HL-60 (cell line): ENCODE results near the gene DCAF11.
"Not testable (repeated sequence)": the region's sequence is repeated elsewhere in the genome, so short reads cannot be mapped to it uniquely, and the experiment has no call there.

Experiments
- DNase-seq, 2 experiments: peaks; one replicate each; pipeline ENCODE4 v3.0.0-alpha.2; 2010 to 2020; ENCODE audit warnings: low read depth in 1 of 2, low spot score in 1 of 2
- H3K27ac ChIP-seq: fragments of 250-450 bp; sonication (Bioruptor Pico); replicated peaks from 2 replicates; pipeline ENCODE4 v1.5.1; 2020; ENCODE audit warnings: mild to moderate bottlenecking, moderate library complexity
- H3K27me3 ChIP-seq: fragments of 250-450 bp; sonication (Bioruptor Pico); 2 replicates; pipeline ENCODE4 v1.5.1; 2021; ENCODE audit warnings: mild to moderate bottlenecking, moderate library complexity; ENCODE audit not compliant: insufficient read depth, poor library complexity, severe bottlenecking
- H3K4me3 ChIP-seq: replicated peaks from 2 replicates; pipeline ENCODE4 v1.5.1; 2011; ENCODE audit warnings: mild to moderate bottlenecking, control low read depth, low read length; ENCODE audit not compliant: insufficient read depth
- GABPA ChIP-seq: IDR thresholded peaks from 2 replicates; pipeline ENCODE4 v1.6.1; 2012; ENCODE audit warnings: low read depth
- POLR2AphosphoS5 ChIP-seq: IDR thresholded peaks from 2 replicates; pipeline ENCODE4 v1.6.1; 2012; ENCODE audit warnings: low read depth
- SPI1 ChIP-seq: IDR thresholded peaks from 2 replicates; pipeline ENCODE4 v1.6.1; 2012; ENCODE audit warnings: low read depth, mild to moderate bottlenecking, borderline replicate concordance
- TF ChIP-seq, protein P1 (sequence below): IDR thresholded peaks from 2 replicates; pipeline ENCODE4 v1.6.1; 2012; ENCODE audit warnings: low read depth; ENCODE audit not compliant: insufficient replicate concordance
- TF ChIP-seq, protein P2 (sequence below): IDR thresholded peaks from one replicate; pipeline ENCODE4 v1.5.1; 2011; ENCODE audit warnings: low read length, control low read depth, inconsistent platforms; ENCODE audit not compliant: insufficient read depth

The DCAF11 gene

DNA sequence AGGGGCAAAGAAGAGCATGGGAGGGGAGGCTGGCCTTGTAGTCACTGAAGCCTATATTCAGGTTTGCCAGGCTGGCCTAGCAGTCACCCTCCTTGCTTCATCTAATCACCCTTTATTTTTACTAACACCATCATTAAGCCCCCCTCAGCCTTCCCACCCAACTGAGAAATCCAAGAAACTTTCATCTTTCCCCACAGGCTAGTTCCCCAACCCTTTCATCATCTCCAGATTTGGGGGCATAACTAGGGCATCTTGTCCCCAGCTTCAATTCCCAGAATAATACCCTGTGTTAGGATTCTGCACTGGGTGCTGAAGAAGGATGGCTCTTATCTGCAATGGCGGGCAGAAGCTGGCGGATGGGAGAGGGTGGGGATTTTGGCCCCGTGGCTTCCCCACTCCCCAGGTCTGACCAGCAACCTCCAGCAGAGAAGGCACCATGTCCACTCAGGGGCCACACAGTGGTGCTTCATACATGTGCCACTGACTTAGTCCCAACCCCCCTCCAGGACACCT lies 13.5 kb upstream of the DCAF11 start:
- no peak overlapping the region for H3K4me3 ChIP-seq
- H3K27ac ChIP-seq, result no peak overlapping the region
- TF ChIP-seq SPI1, result no peak
- TF ChIP-seq, protein P1, sequence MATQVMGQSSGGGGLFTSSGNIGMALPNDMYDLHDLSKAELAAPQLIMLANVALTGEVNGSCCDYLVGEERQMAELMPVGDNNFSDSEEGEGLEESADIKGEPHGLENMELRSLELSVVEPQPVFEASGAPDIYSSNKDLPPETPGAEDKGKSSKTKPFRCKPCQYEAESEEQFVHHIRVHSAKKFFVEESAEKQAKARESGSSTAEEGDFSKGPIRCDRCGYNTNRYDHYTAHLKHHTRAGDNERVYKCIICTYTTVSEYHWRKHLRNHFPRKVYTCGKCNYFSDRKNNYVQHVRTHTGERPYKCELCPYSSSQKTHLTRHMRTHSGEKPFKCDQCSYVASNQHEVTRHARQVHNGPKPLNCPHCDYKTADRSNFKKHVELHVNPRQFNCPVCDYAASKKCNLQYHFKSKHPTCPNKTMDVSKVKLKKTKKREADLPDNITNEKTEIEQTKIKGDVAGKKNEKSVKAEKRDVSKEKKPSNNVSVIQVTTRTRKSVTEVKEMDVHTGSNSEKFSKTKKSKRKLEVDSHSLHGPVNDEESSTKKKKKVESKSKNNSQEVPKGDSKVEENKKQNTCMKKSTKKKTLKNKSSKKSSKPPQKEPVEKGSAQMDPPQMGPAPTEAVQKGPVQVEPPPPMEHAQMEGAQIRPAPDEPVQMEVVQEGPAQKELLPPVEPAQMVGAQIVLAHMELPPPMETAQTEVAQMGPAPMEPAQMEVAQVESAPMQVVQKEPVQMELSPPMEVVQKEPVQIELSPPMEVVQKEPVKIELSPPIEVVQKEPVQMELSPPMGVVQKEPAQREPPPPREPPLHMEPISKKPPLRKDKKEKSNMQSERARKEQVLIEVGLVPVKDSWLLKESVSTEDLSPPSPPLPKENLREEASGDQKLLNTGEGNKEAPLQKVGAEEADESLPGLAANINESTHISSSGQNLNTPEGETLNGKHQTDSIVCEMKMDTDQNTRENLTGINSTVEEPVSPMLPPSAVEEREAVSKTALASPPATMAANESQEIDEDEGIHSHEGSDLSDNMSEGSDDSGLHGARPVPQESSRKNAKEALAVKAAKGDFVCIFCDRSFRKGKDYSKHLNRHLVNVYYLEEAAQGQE, result no peak
- TF ChIP-seq GABPA, result no peak
- TF ChIP-seq POLR2AphosphoS5, result no peak
- no peaks in the 10 kb centered on the region for H3K27me3 ChIP-seq
- no peak for DNase-seq

- H3K27me3 ChIP-seq, result no peaks in the 10 kb centered on the region
- DNase-seq, result no peak
- TF ChIP-seq, protein P1, result no peak
- TF ChIP-seq GABPA (no peak), POLR2AphosphoS5 (no peak), SPI1 (no peak)
- TF ChIP-seq, protein P2, sequence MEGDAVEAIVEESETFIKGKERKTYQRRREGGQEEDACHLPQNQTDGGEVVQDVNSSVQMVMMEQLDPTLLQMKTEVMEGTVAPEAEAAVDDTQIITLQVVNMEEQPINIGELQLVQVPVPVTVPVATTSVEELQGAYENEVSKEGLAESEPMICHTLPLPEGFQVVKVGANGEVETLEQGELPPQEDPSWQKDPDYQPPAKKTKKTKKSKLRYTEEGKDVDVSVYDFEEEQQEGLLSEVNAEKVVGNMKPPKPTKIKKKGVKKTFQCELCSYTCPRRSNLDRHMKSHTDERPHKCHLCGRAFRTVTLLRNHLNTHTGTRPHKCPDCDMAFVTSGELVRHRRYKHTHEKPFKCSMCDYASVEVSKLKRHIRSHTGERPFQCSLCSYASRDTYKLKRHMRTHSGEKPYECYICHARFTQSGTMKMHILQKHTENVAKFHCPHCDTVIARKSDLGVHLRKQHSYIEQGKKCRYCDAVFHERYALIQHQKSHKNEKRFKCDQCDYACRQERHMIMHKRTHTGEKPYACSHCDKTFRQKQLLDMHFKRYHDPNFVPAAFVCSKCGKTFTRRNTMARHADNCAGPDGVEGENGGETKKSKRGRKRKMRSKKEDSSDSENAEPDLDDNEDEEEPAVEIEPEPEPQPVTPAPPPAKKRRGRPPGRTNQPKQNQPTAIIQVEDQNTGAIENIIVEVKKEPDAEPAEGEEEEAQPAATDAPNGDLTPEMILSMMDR, result no peak
- no peak overlapping the region for H3K27ac ChIP-seq
- no peak overlapping the region for H3K4me3 ChIP-seq
Observed at GRCh38 chr14:24102357-24103048, 12.1 kb upstream of the DCAF11 start.

DNA sequence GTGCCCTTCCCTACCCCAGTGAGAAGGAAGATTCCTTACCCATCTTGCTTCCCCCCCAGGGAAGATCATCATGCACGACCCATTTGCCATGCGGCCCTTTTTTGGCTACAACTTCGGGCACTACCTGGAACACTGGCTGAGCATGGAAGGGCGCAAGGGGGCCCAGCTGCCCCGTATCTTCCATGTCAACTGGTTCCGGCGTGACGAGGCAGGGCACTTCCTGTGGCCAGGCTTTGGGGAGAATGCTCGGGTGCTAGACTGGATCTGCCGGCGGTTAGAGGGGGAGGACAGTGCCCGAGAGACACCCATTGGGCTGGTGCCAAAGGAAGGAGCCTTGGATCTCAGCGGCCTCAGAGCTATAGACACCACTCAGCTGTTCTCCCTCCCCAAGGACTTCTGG lies 11.1 kb upstream of the DCAF11 start:
- no peaks in the 10 kb centered on the region for H3K27me3 ChIP-seq
- H3K4me3 ChIP-seq, result no peak overlapping the region
- TF ChIP-seq SPI1 (no peak), POLR2AphosphoS5 (no peak), GABPA (no peak)
- TF ChIP-seq, protein P2, result no peak
- TF ChIP-seq, protein P1, result no peak
- DNase-seq, result no peak
- H3K27ac ChIP-seq, result no peak overlapping the region

GRCh38 chr14:24105609-24106239 lies 8.9 kb upstream of the DCAF11 start:
- H3K27ac ChIP-seq, H3K4me3 ChIP-seq, DNase-seq, H3K27me3 ChIP-seq: not testable (repeated sequence)
